Measurements from ENCODE around the gene SFT2D1.

Gene SFT2D1

GRCh38 chr6:166379103-166379586, 36.8 kb upstream of the SFT2D1 start:
- no peak overlapping the region for H3K4me3 ChIP-seq (ENCODE audit: control insufficient read depth, low read depth, low read length)
- TF ChIP-seq CTCF (IDR thresholded peaks at IDR 0.05; ENCODE audit: control insufficient read depth, insufficient read depth, low read depth, low read length, missing control alignments) = no peak
- no peak for DNase-seq (ENCODE audit: low read depth)

- H3K4me3 ChIP-seq (ENCODE audit: control insufficient read depth, low read depth, low read length) = no peak overlapping the region
- no peak for DNase-seq (ENCODE audit: low read depth)
- no peak for TF ChIP-seq CTCF (IDR thresholded peaks at IDR 0.05; ENCODE audit: control insufficient read depth, insufficient read depth, low read depth, low read length, missing control alignments)
Observed at GRCh38 chr6:166377721-166378120, 35.4 kb upstream of the SFT2D1 start.

DNA sequence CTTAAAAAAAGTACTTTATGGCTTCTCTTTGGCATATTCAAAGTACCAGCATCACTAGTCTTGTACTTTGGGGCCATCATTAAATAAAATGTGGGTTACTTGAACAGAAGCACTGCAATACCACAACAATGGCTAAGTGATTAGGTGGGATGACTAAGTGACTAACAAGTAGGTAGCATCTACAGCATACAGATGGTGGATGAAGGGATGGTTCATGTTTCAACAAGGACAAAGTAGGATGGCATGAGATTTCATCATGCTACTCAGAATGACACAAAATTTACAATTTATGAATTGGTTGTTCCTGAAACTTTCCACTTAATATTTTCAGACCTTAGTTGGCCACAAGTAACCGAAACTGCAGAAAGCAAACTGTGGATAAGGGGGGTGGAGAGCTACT, 32.7 kb upstream of the SFT2D1 start:
- H3K4me3 ChIP-seq (ENCODE audit: control insufficient read depth, low read depth, low read length) = no peak overlapping the region
- no peak for TF ChIP-seq CTCF (IDR thresholded peaks at IDR 0.05; ENCODE audit: control insufficient read depth, insufficient read depth, low read depth, low read length, missing control alignments)
- DNase-seq (ENCODE audit: low read depth) = no peak

- no peak overlapping the region for H3K4me3 ChIP-seq (ENCODE audit: control insufficient read depth, low read depth, low read length)
- TF ChIP-seq CTCF (IDR thresholded peaks at IDR 0.05; ENCODE audit: control insufficient read depth, insufficient read depth, low read depth, low read length, missing control alignments) = no peak
- no peak for DNase-seq (ENCODE audit: low read depth)
Observed at GRCh38 chr6:166370489-166370888, 28.1 kb upstream of the SFT2D1 start.

DNA sequence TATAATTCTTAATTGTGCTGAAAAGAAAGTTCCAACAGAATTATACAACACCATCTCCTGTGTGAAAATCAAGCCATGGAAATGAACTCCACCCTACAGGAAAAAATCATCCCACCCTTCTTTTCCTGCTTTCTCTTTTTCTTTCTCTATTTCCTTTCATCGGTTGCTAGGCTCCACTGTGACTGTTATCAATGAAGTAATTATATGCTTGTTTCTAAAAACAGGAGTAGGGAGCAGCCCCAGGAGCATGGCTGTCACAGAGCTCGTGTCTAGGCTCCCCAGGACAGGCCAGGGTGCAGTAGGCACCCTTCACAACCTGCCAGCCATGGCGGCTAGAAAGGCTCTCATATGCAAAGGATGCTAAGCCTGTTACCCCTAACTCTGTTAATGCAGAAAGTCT, 27.4 kb upstream of the SFT2D1 start:
- no peak overlapping the region for H3K4me3 ChIP-seq (ENCODE audit: control insufficient read depth, low read depth, low read length)
- TF ChIP-seq CTCF (IDR thresholded peaks at IDR 0.05; ENCODE audit: control insufficient read depth, insufficient read depth, low read depth, low read length, missing control alignments) = no peak

DNA sequence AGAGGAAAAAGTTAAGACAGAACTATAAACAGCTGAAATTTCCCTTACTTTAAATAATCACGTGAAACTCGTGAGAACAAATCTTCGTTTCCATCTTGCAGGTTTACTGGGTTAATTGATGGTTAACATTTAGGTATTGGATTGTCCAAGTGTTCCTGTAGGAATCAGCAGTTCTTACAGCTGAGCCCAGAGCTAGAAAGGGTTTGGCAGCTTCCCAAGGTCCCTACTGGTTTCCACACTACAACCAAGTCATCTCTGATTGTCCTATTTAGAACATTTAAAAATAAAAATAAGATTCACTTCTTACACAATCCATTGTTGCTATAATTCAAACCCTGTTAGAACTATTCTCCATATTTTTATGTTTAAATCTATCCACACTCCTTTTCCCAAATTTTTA, 24.6 kb upstream of the SFT2D1 start:
- TF ChIP-seq CTCF (IDR thresholded peaks at IDR 0.05; ENCODE audit: control insufficient read depth, insufficient read depth, low read depth, low read length, missing control alignments) = no peak
- DNase-seq (ENCODE audit: low read depth) = no peak
- no peak overlapping the region for H3K4me3 ChIP-seq (ENCODE audit: control insufficient read depth, low read depth, low read length)

More for the DNA sequence above, 27.4 kb upstream of the SFT2D1 start:
- DNase-seq (ENCODE audit: low read depth) = no peak

DNA sequence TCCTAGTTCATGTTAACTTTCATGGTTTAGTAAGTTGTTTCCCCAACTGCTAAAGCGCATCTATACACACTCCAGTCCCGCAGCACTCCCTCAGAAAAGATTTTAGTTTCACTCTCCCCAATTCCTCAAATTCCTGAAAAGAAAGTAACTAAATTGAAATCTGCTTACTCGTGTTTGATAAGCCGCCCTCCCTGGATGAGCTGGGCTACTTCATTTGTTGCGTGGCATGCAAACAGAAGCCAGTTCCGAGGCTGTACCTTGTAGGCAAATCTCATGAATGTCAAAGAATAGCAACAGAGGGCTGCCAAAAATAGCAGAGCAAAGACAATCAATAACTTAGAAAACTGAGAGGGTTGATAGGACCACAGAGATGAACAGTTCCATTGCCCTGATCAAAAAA, 23.5 kb upstream of the SFT2D1 start:
- DNase-seq (ENCODE audit: low read depth) = no peak
- no peak for TF ChIP-seq CTCF (IDR thresholded peaks at IDR 0.05; ENCODE audit: control insufficient read depth, insufficient read depth, low read depth, low read length, missing control alignments)
- H3K4me3 ChIP-seq (ENCODE audit: control insufficient read depth, low read depth, low read length) = no peak overlapping the region

Measured in AG09309 (cell line).